IMR-90 (cell line): ENCODE measurements around the gene CLEC6A.

ENCODE experiments used
- BHLHE40 ChIP-seq: fragments of 150-350 bp; IDR thresholded peaks from 2 replicates; pipeline ENCODE4 v1.6.1; 2016; ENCODE audit warnings: mild to moderate bottlenecking, low read depth, low read length
- CEBPB ChIP-seq: IDR thresholded peaks from 2 replicates; pipeline ENCODE4 v1.6.1; 2012; ENCODE audit warnings: low read depth, low read length, improper control_type of control experiment
- CHD1 ChIP-seq: IDR thresholded peaks from 2 replicates; pipeline ENCODE4 v1.6.1; 2012; ENCODE audit warnings: low read depth, low read length, improper control_type of control experiment
- FOS ChIP-seq: fragments of 150-350 bp; IDR thresholded peaks from 2 replicates; pipeline ENCODE4 v1.6.1; 2016; ENCODE audit warnings: low read depth, low read length
- MAFK ChIP-seq: IDR thresholded peaks from 2 replicates; pipeline ENCODE4 v1.6.1; 2012; ENCODE audit warnings: low read depth, low read length, improper control_type of control experiment
- MAZ ChIP-seq: IDR thresholded peaks from 2 replicates; pipeline ENCODE4 v1.6.1; 2012; ENCODE audit warnings: low read depth, mild to moderate bottlenecking, low read length, improper control_type of control experiment, moderate library complexity, borderline replicate concordance
- MXI1 ChIP-seq: IDR thresholded peaks from 2 replicates; pipeline ENCODE4 v1.6.1; 2012; ENCODE audit warnings: low read depth, mild to moderate bottlenecking, low read length, moderate library complexity, borderline replicate concordance
- NFE2L2 ChIP-seq: fragments of 150-350 bp; IDR thresholded peaks from 2 replicates; pipeline ENCODE4 v1.6.1; 2016; ENCODE audit warnings: low read depth, mild to moderate bottlenecking, low read length
- POLR2A ChIP-seq: IDR thresholded peaks from 2 replicates; pipeline ENCODE4 v1.6.1; 2012; ENCODE audit warnings: mild to moderate bottlenecking, low read depth, low read length
- RAD21 ChIP-seq: IDR thresholded peaks from 2 replicates; pipeline ENCODE4 v1.6.1; 2012; ENCODE audit warnings: low read length, improper control_type of control experiment
- RCOR1 ChIP-seq: IDR thresholded peaks from 2 replicates; pipeline ENCODE4 v1.6.1; 2012; ENCODE audit warnings: mild to moderate bottlenecking, low read length, improper control_type of control experiment; ENCODE audit not compliant: insufficient replicate concordance
- SMC3 ChIP-seq: fragments of 150-350 bp; IDR thresholded peaks from 2 replicates; pipeline ENCODE4 v1.6.1; 2016; ENCODE audit warnings: low read depth, mild to moderate bottlenecking, antibody characterized with exemption, low read length, moderate library complexity
- TF ChIP-seq, protein P1 (sequence below): conservative IDR thresholded peaks from 2 replicates; pipeline ENCODE4 v1.5.1; 2012; ENCODE audit warnings: mild to moderate bottlenecking, low read depth, low read length, improper control_type of control experiment
- TF ChIP-seq, protein P2 (sequence below): fragments of 150-350 bp; IDR thresholded peaks from 2 replicates; pipeline ENCODE4 v1.6.1; 2017; ENCODE audit warnings: mild to moderate bottlenecking, antibody characterized with exemption, low read length, low read depth

DNA sequence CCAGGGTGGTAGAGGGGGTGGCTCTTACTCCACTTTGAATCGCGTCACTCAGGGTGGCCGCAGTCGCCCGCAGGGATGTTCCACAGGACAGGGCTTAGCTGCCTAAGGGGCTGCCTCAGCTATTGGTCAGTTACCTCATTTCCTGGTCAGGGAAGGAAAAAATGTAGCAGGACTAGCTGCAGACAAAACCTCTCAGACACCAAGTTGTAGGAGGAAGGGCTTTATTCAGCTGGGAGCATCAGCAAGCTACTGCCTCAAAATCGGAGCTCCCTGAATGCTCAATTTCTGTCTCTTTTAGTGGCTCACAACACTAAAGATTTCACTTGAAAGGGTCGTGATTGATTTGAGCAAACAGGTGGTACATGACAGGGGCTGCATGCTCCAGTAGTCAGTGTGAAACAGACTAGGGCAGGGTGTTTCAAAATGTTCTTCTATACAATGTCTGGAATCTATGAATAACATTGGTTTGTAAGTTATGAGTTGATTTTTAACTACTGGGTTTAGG is 6.4 kb upstream of the CLEC6A start:
- TF ChIP-seq, protein P1, sequence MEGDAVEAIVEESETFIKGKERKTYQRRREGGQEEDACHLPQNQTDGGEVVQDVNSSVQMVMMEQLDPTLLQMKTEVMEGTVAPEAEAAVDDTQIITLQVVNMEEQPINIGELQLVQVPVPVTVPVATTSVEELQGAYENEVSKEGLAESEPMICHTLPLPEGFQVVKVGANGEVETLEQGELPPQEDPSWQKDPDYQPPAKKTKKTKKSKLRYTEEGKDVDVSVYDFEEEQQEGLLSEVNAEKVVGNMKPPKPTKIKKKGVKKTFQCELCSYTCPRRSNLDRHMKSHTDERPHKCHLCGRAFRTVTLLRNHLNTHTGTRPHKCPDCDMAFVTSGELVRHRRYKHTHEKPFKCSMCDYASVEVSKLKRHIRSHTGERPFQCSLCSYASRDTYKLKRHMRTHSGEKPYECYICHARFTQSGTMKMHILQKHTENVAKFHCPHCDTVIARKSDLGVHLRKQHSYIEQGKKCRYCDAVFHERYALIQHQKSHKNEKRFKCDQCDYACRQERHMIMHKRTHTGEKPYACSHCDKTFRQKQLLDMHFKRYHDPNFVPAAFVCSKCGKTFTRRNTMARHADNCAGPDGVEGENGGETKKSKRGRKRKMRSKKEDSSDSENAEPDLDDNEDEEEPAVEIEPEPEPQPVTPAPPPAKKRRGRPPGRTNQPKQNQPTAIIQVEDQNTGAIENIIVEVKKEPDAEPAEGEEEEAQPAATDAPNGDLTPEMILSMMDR = no peak
- TF ChIP-seq SMC3 = no peak
- TF ChIP-seq, protein P2, sequence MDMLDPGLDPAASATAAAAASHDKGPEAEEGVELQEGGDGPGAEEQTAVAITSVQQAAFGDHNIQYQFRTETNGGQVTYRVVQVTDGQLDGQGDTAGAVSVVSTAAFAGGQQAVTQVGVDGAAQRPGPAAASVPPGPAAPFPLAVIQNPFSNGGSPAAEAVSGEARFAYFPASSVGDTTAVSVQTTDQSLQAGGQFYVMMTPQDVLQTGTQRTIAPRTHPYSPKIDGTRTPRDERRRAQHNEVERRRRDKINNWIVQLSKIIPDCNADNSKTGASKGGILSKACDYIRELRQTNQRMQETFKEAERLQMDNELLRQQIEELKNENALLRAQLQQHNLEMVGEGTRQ = no peak
- no peak for TF ChIP-seq CEBPB
- no peak for TF ChIP-seq POLR2A
- no peak for TF ChIP-seq MAZ
- no peak for TF ChIP-seq BHLHE40
- no peak for TF ChIP-seq FOS
- no peak for TF ChIP-seq RAD21
- no peak for TF ChIP-seq RCOR1
- TF ChIP-seq CHD1 = no peak
- no peak for TF ChIP-seq NFE2L2
- TF ChIP-seq MXI1 = no peak
- no peak for TF ChIP-seq MAFK
